ENCODE measurements around the gene SMURF1.

- TF ChIP-seq CTCF (IDR thresholded peaks at IDR 0.05) (no peak), POLR2A (IDR thresholded peaks at IDR 0.05) (no peak), POLR2AphosphoS5 (IDR thresholded peaks at IDR 0.05) (no peak)
Measured at GRCh38 chr7:99001482-99002147, 142.3 kb downstream of the SMURF1 start.

All from sigmoid colon (tissue), 4 donors.